Activated CD8-positive, alpha-beta memory T cell treated with anti-CD3 and anti-CD28 coated beads, Interleukin-2, amount 10 ng/mL, durations not matched to agents 7 days and 5 days (primary cell): Measurements from ENCODE around the gene ANTXR1. TPM values are rescaled to one million over a fixed set of nuclear protein-coding genes. Genes with fewer than 3 reads are reported as not detected.

Experiments used
- ATAC-seq: fragments of 150-1000 bp; cut with Tn5 transposase; one replicate; pipeline ENCODE4 v1.10.0; 2021; ENCODE audit warnings: moderate library complexity
- CTCF ChIA-PET: fragments of 350-600 bp; sonication (Branson Sonifier 250); formaldehyde crosslinking; loops from one replicate; lab custom pipeline; 2021; ENCODE audit warnings: antibody characterized with exemption; lab: Charles Lee
- DNase-seq: peaks from one replicate; pipeline ENCODE4 v3.0.0-alpha.2; 2020
- H3K27ac Mint-ChIP-seq: one replicate; pipeline ENCODE4 v1.8.0; 2021; ENCODE audit warnings: mild to moderate bottlenecking, mixed read lengths
- H3K27me3 Mint-ChIP-seq: one replicate; pipeline ENCODE4 v1.8.0; 2021; ENCODE audit warnings: mixed read lengths
- H3K36me3 Mint-ChIP-seq: one replicate; pipeline ENCODE4 v1.8.0; 2021; ENCODE audit warnings: mild to moderate bottlenecking, mixed read lengths
- H3K4me1 Mint-ChIP-seq: one replicate; pipeline ENCODE4 v1.8.0; 2021; ENCODE audit warnings: mixed read lengths
- H3K4me3 Mint-ChIP-seq: one replicate; pipeline ENCODE4 v1.8.0; 2021; ENCODE audit warnings: mild to moderate bottlenecking, moderate library complexity, mixed read lengths
- H3K9me3 Mint-ChIP-seq: one replicate; pipeline ENCODE4 v1.8.0; 2022; ENCODE audit warnings: low read depth, mixed read lengths
- total RNA-seq, 2 experiments: library from RNA; stranded (reverse); gene quantifications; one replicate each; pipeline ENCODE4 v1.2.3, GENCODE V29; 2021

ANTXR1 gene
- total RNA-seq, 2 experiments from 2014 or later = 0.23 TPM; not detected in 1

DNA sequence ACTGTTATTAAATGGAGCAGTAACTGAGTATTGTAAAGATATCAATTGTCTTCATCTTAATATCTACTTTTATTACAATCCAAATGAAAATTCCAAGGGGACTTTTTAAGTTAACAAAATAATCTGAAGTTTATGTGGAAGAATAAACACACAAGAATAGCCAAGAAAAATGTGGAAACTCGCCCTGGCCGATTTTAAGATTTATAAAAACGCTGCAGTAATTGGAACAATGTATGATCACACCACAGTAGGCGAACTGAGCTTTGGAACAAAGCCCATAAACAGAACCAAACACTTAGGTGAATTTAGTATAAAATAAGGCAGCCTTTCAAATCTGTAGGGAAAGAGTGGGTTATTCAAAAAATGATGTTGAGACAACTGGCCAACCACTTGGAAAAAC is 96.3 kb downstream of the ANTXR1 start:
- DNase-seq = no peak
- H3K27me3 Mint-ChIP-seq = peaks cover 61% of the 10 kb centered on the region
- H3K4me3 Mint-ChIP-seq = no peak overlapping the region
- H3K36me3 Mint-ChIP-seq = no peaks in the 10 kb centered on the region
- ATAC-seq = no peak
- no peaks in the 10 kb centered on the region for H3K9me3 Mint-ChIP-seq
- H3K4me1 Mint-ChIP-seq = no peaks in the 10 kb centered on the region
- no peak overlapping the region for H3K27ac Mint-ChIP-seq
- CTCF ChIA-PET = no interaction called here

DNA sequence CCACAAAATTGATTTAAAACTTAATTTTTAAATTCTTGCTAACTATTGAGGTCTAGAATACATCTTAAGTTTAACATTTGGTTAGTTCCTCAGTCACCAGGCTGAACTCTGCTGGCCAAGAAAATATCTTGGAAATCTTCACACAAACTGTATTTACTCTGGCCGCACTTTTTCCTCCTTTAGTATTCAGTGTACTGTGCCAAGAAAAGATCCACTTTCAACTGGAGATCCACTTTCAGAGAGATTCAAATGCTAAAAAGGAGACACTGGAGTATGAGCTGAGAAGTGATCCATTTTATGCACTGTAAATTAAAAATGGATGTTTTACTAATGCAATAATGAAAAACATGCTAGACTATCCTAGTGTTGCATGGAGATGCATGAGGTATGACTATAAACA is 98.1 kb downstream of the ANTXR1 start:
- H3K4me1 Mint-ChIP-seq = no peaks in the 10 kb centered on the region
- DNase-seq = no peak
- H3K9me3 Mint-ChIP-seq = no peaks in the 10 kb centered on the region
- ATAC-seq = no peak
- H3K27me3 Mint-ChIP-seq = peaks cover 65% of the 10 kb centered on the region
- no peak overlapping the region for H3K4me3 Mint-ChIP-seq
- CTCF ChIA-PET = no interaction called here
- no peak overlapping the region for H3K27ac Mint-ChIP-seq
- H3K36me3 Mint-ChIP-seq = no peaks in the 10 kb centered on the region

DNA sequence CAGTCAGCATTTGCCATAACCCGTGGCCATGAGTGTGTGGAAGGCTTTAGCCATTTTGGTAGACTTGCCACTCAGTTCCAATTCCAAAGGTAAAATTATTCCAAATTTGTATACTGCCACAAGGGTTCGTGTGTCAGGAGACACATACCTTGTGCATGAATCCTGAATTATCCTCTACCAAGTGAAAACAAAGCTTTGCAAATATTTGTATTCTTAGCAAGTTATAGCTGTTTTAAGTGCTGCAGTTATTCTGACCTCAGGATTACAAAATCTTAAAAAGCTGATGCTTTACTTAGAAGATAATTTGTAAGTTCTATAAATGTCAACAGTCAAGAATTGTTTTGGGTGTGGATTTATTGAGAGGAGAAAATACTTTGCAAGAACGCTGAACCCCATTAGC is 100.6 kb downstream of the ANTXR1 start:
- CTCF ChIA-PET = no interaction called here
- no peaks in the 10 kb centered on the region for H3K36me3 Mint-ChIP-seq
- ATAC-seq = no peak
- H3K27me3 Mint-ChIP-seq = peaks cover 58% of the 10 kb centered on the region
- DNase-seq = no peak
- H3K4me1 Mint-ChIP-seq = peaks cover 1% of the 10 kb centered on the region
- H3K4me3 Mint-ChIP-seq = no peak overlapping the region
- no peak overlapping the region for H3K27ac Mint-ChIP-seq
- H3K9me3 Mint-ChIP-seq = no peaks in the 10 kb centered on the region

DNA sequence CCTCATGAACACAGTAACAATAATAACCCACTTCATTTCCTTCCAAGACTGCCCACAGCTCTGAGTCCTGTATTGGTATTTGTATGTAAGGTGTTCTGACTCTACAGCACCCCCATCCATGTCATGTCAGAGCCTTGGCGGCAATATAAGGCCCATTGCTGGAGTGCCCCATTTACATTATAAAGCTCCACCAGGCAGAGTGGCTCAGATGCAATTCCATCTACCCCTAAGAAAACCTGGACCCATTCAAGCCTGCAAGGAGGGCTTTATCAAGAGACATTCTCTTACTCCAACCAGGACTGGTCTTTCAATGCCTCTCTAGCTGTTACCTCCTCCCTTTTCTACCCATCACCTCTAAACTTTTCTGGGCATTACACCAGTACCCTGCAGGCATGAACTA is 101.6 kb downstream of the ANTXR1 start:
- no peaks in the 10 kb centered on the region for H3K36me3 Mint-ChIP-seq
- no peak overlapping the region for H3K27ac Mint-ChIP-seq
- CTCF ChIA-PET = no interaction called here
- ATAC-seq = no peak
- no peaks in the 10 kb centered on the region for H3K9me3 Mint-ChIP-seq
- DNase-seq = no peak
- peaks cover 53% of the 10 kb centered on the region for H3K27me3 Mint-ChIP-seq
- peaks cover 7% of the 10 kb centered on the region for H3K4me1 Mint-ChIP-seq
- H3K4me3 Mint-ChIP-seq = no peak overlapping the region

DNA sequence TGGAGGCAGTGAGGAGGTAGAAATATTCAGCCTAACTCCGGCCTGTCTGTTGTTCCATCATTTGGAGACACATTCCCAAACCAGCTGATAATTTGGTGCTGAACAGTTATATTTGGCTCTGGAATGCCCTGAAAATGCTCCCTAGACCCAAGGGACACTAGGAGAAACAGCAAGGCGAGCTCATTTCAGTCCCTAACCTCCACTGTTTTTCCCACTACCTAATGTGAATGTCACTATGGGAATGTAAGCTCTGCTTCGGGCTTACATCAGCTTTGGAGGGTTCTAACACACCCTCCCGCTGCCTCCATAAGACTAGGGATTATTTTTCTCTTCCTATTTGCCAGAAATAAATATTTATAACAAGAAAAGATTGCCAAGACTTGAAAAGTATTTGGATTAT is 103.5 kb downstream of the ANTXR1 start:
- ATAC-seq = no peak
- no peak for DNase-seq
- Mint-ChIP-seq H3K4me1 (peaks cover 11% of the 10 kb centered on the region), H3K27ac (no peak overlapping the region), H3K9me3 (no peaks in the 10 kb centered on the region), H3K36me3 (no peaks in the 10 kb centered on the region), H3K4me3 (no peak overlapping the region), H3K27me3 (peaks cover 49% of the 10 kb centered on the region)
- CTCF ChIA-PET = no interaction called here

DNA sequence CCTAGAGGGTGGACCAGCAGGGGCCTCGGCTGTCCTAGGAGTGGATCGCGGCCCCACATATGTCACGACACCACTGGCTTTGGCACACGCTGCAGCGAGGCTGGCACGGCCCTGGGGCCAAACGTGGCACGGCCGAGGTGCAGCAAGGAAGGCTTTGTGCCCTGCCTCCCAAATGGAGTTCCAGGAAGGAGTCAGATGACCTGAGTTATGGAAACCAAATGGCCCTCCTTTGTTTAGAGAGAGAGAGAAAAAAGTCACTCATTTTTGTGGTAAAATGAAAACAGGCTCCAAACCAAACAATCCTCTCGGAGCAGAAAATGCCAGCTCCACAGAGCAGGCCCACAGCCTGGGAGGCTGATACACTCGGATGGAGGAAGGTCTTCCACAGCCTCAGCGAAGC is 105.6 kb downstream of the ANTXR1 start:
- no peak for DNase-seq
- H3K36me3 Mint-ChIP-seq = no peaks in the 10 kb centered on the region
- no peak for ATAC-seq
- H3K9me3 Mint-ChIP-seq = no peaks in the 10 kb centered on the region
- CTCF ChIA-PET = interaction anchor here (1.6 kb wide), 1 partner anchor 66 kb away, joined by 3 read pairs; no protein-coding TSS in a partner anchor
- peaks cover 46% of the 10 kb centered on the region for H3K27me3 Mint-ChIP-seq
- H3K27ac Mint-ChIP-seq = no peak overlapping the region
- peaks cover 19% of the 10 kb centered on the region for H3K4me1 Mint-ChIP-seq
- H3K4me3 Mint-ChIP-seq = no peak overlapping the region

DNA sequence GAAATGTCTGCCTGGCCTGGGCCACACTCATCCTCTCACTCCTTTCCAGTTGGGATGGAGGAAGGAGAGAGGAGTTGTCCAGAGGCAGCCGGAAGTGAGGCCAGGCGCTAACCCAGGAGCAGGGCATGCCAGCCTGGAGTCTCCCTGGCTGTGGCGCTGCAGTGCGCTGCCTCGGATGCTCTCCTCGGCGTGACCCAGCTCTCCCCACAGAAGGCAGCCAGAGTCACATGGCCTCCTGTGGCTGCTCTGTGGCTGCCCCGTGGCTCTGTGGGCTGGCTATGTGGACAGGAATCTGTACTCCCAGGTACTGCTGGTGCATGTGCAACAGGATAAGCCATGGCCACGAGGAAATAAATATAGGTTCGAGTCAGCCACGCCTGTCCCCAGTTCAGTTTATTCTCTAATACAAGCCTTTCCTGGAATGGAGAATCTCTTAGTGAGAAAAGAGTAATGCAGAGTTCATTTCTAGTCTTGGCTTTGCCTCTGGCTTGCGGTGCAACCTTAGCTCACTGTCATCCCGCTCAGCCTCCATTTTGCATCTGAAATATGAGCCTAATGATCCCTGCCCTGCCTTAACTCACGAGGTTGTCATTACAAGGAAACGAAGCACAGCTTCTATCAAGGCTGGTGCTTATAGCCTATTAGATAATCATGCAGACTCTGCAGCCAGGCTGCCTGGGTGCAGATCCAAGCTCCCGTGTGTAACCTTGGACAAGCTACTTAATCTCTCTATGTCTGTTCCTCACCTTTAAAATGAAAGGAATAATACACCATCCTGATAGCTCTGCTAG is 106.3 kb downstream of the ANTXR1 start:
- Mint-ChIP-seq H3K4me1 (peaks cover 19% of the 10 kb centered on the region), H3K27me3 (peaks cover 46% of the 10 kb centered on the region), H3K27ac (no peak overlapping the region), H3K9me3 (no peaks in the 10 kb centered on the region), H3K36me3 (no peaks in the 10 kb centered on the region), H3K4me3 (no peak overlapping the region)
- no peak for ATAC-seq
- CTCF ChIA-PET = interaction anchor here (1.6 kb wide), 1 partner anchor 66 kb away, joined by 3 read pairs; no protein-coding TSS in a partner anchor
- DNase-seq = no peak

DNA sequence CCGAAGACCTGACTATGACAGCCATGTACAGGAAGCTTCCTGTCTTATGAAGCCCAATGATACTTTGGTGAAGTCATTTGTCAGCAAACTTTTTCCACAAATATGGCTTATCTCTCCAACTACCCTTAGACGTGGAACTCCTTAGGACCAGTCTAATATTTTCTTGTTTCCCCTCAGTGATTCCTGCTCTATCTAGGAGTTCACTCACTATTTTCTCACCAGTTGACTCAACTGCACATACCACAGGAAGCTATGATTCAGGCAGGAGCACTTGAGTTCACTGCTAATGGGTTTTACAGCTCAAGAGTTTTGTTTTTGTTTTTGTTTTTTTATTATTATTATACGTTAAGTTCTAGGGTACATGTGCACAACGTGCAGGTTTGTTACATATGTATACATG is 109.3 kb downstream of the ANTXR1 start:
- H3K36me3 Mint-ChIP-seq = no peaks in the 10 kb centered on the region
- H3K27ac Mint-ChIP-seq = no peak overlapping the region
- ATAC-seq = peak; percentile 27
- H3K9me3 Mint-ChIP-seq = no peaks in the 10 kb centered on the region
- H3K4me1 Mint-ChIP-seq = peaks cover 25% of the 10 kb centered on the region
- peaks cover 51% of the 10 kb centered on the region for H3K27me3 Mint-ChIP-seq
- no peak for DNase-seq
- H3K4me3 Mint-ChIP-seq = no peak overlapping the region
- CTCF ChIA-PET = interaction anchor here (0.9 kb wide), 1 partner anchor 184 kb away, joined by 3 read pairs; no protein-coding TSS in a partner anchor

DNA sequence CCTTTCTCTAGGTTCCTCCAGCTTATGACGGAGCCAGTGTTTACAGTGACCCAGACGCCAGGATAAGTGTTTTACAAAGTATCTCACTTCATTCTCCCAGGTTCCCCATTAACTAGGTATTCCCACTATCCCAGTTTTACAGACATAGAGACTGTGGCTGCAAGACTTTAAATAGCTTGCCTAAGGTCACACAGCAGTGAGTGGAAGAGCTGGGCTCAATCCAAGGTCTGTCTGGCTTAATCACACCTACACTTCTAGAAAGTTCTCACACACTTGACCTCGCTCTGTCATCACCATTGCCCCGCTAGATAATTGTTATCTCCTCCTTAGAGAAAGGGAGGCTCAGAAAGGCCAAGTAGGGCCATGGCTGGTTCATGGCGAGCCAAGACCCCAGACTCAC is 110.2 kb downstream of the ANTXR1 start:
- DNase-seq = no peak
- Mint-ChIP-seq H3K27me3 (peaks cover 50% of the 10 kb centered on the region), H3K9me3 (no peaks in the 10 kb centered on the region), H3K4me1 (peaks cover 25% of the 10 kb centered on the region), H3K4me3 (no peak overlapping the region), H3K36me3 (no peaks in the 10 kb centered on the region), H3K27ac (no peak overlapping the region)
- no peak for ATAC-seq
- CTCF ChIA-PET = no interaction called here

DNA sequence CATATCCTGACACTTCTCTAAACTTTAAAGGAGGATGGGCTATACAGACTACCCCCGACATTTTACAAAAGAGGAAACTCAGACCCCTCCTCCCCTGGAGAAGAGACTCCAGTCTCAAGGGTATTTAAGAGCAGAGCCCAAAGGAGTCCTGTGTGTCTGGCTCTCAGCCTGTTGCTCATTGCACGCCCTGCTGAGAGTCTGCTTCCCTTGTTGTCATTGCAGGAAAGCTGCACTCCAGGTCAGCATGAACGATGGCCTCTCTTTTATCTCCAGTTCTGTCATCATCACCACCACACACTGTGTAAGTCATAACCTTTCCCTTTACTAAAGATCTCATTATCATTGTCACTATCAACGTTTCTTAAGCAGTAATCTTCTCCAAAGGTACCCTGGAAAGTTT is 111.4 kb downstream of the ANTXR1 start:
- no peaks in the 10 kb centered on the region for H3K9me3 Mint-ChIP-seq
- DNase-seq (no peak), ATAC-seq (no peak)
- no peaks in the 10 kb centered on the region for H3K36me3 Mint-ChIP-seq
- H3K4me1 Mint-ChIP-seq = peaks cover 20% of the 10 kb centered on the region
- no peak overlapping the region for H3K27ac Mint-ChIP-seq
- no peak overlapping the region for H3K4me3 Mint-ChIP-seq
- CTCF ChIA-PET = no interaction called here
- peaks cover 55% of the 10 kb centered on the region for H3K27me3 Mint-ChIP-seq

DNA sequence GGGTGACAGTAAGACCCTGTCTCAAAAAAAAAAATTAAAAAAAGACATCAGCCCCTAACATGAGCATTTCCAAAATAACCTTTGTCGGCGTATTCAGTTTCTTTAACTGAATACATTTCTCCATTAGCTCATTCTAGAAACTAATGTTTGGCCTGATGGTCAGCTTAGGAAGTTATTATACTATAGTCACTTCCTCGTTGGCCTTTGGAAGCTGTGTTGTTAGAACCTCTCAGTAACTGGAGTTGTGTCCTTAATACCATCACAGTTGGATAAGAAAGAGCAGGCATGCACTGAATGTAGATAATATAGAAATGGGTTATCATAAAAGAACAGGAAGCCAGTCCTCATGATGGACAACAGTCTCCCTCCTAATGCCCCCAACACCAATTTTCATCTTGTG is 112.8 kb downstream of the ANTXR1 start:
- Mint-ChIP-seq H3K4me1 (peaks cover 14% of the 10 kb centered on the region), H3K36me3 (no peaks in the 10 kb centered on the region), H3K27me3 (peaks cover 57% of the 10 kb centered on the region), H3K9me3 (no peaks in the 10 kb centered on the region), H3K27ac (no peak overlapping the region), H3K4me3 (no peak overlapping the region)
- no peak for ATAC-seq
- CTCF ChIA-PET = no interaction called here
- no peak for DNase-seq

DNA sequence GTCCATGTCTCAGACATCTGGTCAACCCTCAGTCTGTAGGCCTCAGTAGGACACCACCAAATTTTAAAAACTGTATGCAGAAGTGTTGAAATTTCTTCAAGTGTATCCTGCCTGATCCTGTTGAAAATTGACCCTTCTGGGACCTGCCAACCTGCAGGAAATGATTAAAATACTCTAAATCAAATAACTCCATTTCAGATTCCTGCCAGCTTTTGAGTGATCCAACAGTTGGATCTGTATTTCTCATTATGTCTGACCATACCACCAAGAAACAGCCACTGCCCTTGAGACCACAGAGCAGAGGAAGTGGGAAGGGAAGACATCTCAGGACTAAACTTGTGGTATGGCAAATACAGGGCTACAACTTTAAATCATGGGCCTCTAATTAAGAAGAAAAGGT is 113.4 kb downstream of the ANTXR1 start:
- Mint-ChIP-seq H3K36me3 (no peaks in the 10 kb centered on the region), H3K27me3 (peaks cover 54% of the 10 kb centered on the region), H3K4me3 (no peak overlapping the region), H3K9me3 (no peaks in the 10 kb centered on the region), H3K4me1 (peaks cover 14% of the 10 kb centered on the region), H3K27ac (no peak overlapping the region)
- DNase-seq (no peak), ATAC-seq (no peak)
- CTCF ChIA-PET = no interaction called here

DNA sequence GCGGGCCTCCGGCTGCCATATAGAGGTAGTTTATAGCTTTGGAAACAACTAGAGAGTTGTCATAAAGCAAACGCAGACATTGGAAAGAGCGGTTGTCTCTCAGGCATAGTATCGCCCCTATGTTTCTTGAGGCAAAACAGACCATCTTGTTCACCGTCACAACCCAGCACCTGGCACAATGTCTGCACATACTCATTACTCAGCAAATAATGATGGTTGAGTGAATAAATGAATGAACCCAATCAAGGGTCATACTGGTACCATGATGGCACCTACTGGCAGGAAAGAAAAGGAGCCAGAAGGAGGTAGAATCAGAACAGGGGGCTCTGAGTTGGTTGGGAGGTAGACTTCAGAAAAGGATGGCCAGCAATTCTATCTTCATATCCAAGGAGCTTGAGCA is 118.5 kb downstream of the ANTXR1 start:
- peaks cover 4% of the 10 kb centered on the region for H3K4me1 Mint-ChIP-seq
- DNase-seq (no peak), ATAC-seq (no peak)
- H3K9me3 Mint-ChIP-seq = no peaks in the 10 kb centered on the region
- H3K4me3 Mint-ChIP-seq = no peak overlapping the region
- no peaks in the 10 kb centered on the region for H3K36me3 Mint-ChIP-seq
- CTCF ChIA-PET = no interaction called here
- H3K27ac Mint-ChIP-seq = no peak overlapping the region
- H3K27me3 Mint-ChIP-seq = peaks cover 41% of the 10 kb centered on the region

DNA sequence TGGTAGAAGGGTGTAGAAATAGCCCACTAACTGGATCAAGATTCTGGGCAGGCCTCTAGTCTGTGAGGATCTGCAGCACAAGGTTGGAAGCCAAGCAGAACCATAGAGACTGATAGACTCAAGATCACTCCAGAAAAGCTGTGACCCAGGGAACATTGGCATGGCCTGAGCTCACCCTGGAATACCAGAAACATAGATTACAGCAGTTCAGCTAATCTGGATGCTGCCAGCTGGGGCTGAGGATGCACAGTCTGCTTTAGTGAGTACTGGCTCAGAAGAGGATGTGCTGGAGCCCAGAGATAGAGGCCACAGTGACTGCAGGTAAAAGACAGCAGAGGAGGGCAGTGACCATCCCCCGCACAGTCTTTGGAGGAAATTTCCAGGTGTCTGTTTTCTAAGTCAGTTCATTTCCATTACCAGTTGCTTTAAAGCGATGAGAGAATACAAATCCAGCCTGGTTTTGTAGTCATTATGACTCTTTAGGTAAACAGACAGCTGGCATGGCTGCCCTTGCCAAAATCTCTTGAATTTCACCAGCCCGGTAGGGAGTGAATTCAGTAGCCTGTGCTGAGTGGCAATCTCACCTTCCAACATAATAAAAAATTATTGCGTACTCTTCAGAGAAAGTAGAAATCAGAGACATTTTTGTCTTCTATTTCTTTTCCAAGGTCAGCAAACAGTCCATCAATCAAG is 119.2 kb downstream of the ANTXR1 start:
- peaks cover 40% of the 10 kb centered on the region for H3K27me3 Mint-ChIP-seq
- DNase-seq (no peak), ATAC-seq (no peak)
- H3K36me3 Mint-ChIP-seq = no peaks in the 10 kb centered on the region
- no peaks in the 10 kb centered on the region for H3K9me3 Mint-ChIP-seq
- no peaks in the 10 kb centered on the region for H3K4me1 Mint-ChIP-seq
- H3K27ac Mint-ChIP-seq = no peak overlapping the region
- H3K4me3 Mint-ChIP-seq = no peak overlapping the region
- CTCF ChIA-PET = no interaction called here
